Measurements from ENCODE around the gene LEKR1.
"Not testable (repeated sequence)": the region's sequence is repeated elsewhere in the genome, so short reads cannot be mapped to it uniquely, and the experiment has no call there.

Gene LEKR1

GRCh38 chr3:156808025-156808424 is 18.1 kb upstream of the LEKR1 start:
- DNase-seq, result no peak

GRCh38 chr3:156811089-156811862 is 14.9 kb upstream of the LEKR1 start:
- DNase-seq, result peak; percentile 54

DNA sequence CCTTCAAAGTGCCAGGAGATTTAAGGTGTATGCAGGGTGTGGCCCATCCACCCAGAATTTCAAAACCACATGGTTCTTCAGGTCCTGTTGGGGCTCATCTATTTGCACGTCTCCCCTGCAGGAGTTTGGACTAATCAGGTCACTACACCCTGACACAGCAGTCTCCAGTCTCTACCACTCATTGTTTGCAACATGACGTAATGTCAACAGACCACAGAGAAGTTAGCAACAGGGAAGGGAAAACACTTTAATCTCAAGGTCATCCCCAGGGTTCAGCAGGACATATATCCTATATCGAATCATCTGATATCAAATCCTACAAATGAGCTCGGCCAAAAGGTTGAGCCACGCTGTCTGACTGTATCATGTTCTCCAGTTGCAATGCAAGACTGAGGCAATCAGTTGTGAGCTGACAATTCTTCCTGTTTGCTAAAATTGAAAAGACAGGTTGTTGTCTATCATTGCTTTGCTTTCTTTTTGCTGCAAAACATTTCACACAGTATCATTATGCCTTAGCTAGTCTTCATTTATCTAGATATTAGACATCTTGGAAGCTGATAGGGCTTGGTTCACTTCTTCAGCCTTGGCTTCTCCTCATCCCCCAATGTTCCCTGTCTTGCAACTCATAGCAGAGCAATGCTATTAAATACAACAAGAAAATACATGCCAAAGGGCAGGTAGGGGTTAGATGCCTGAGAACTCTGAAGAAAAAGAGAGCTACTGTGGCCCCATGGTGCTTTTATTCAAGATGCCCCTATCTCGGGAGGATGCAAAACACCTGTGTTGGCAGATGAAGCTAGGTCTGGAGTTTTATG is 13.4 kb upstream of the LEKR1 start:
- peak; percentile 28 for DNase-seq

- DNase-seq, result no peak
These were observed 11.9 kb upstream of the LEKR1 start for GRCh38 chr3:156814295-156814694.

DNA sequence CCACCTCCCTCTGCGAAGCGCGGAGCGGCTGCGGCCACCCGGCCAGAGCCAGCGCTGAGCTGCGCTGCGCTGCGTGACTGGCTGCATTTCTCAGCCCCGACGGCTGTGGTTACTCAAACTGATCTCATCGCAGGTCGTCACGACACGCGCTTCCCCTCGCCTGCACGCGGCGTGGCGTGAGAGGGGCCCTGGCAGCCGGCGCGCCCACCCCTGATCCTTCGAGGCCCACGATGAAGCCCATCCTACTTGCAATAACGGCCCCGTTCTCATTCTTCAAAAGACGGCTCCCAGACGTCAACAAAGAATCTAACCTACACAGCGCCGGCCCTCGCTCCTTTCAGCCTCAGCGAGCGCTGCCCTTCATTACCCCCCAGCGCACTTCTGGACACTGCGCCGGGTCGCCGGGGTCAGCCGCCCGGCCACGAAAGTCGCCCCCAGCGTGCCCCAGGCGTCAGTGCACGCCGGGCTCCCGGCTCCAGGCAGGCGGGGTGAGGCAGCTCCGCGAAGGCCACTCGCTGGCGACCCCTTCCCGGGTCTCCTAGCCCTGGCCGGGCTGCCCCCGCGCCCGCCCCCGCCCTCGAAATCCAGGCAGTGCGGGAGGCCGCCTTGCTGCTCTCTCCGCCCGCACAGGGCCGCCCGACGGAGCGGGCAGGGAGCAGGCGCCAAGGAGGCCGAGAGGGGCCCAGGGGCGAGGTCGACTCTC is 9.9 kb upstream of the LEKR1 start:
- no peak for DNase-seq

DNA sequence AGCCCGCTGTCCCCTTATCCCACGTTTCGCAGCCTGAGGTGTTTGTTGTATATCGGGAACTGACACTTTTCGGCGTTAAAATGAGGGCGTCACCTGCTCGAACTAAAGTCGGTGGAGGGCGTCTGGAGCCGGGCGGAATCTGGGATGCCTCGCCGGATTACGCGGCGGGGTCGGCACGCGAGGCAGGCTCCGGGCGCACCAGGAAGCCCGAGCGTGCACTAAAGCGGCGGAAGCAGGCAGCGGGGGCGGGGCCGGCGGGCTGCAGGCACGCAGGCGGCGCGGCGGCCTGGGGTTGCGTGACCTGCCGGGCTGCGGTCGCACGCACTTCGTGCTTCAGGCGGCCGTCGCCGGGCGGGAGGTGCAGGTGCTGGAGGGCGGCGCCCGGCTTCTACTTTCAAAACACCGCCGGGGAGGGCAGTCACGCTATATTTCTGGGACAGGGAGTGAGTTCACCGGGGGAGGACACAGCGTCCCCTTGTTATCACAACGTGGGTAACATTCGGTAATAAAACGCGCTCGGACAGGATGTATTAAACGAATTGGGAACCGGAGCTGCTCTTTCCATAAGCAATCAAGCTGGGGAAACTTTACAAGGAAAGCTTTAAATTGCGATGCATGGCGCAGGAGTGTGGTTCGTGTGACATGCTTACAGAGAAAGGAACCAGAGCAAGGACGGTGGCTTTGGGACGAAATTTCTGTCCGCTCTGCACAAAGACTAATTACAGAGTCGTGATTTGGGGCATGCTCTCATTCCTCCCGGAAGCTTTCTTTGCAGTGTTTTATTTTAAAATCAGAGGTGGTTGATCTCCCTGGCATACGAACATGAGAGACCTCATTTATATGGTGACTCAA is 9.1 kb upstream of the LEKR1 start:
- DNase-seq, result peak; percentile 80

- no peak for DNase-seq
These were observed 8.4 kb upstream of the LEKR1 start for GRCh38 chr3:156817646-156818272.

- no peak for DNase-seq
These were observed 7.9 kb upstream of the LEKR1 start for GRCh38 chr3:156818273-156818651.

- peak; percentile 83 for DNase-seq
These were observed 7.3 kb upstream of the LEKR1 start for GRCh38 chr3:156818890-156819289.

DNA sequence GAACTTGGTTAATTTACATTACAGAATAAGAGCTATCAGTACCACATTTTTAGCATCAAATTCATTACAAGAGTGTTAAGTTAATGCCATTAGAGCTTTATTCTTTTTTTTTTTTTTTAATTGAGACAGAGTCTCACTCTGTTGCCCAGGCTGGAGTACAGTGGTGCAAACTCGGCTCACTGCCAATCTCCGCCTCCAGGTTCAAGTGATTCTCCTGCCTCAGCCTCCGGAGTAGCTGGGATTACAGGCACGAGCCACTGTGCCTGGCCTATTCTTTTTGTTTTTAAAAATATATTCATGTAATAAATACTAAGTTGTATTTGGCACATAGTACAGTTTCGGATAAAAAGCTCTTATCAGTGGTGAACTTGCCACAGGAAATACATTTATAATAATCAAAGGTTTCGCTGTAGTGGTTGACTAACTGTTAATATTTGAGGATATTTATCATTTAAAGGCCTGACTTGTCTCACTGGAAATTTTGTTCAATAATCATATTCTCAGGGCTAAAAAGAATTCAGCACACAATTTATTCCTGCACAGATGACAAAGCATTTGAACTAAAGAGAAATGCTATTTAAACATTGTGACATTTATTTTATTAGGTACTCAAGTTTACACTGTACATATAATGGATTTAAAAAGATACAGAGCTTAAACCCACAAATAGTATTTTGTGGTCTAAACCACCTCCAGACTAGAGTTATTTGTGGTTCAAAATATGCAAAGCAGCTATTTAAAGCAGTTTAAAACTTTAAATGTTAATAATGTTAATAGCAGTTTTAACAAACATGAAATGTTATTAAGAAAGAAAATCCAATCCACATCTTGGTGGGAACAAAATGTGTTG is 6.1 kb upstream of the LEKR1 start:
- DNase-seq, result no peak

DNA sequence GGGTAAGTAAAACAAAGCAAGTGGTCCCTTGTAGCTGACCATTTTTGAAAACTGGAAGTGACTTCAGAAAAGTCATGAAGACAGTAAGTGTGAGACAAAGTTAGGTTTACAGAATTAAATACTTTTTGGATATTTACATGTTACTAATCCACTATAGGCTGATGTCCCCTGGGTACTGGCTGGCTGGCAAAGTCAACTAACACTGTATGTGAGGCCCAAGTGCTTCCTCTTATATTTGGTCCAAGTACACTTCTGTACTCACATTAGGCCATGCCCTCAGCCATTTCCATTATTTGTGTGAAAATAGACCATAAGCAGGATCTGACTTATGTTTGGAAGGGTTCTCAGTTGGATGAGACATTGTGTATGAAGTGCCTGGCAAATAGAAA is 5.5 kb upstream of the LEKR1 start:
- no peak for DNase-seq

DNA sequence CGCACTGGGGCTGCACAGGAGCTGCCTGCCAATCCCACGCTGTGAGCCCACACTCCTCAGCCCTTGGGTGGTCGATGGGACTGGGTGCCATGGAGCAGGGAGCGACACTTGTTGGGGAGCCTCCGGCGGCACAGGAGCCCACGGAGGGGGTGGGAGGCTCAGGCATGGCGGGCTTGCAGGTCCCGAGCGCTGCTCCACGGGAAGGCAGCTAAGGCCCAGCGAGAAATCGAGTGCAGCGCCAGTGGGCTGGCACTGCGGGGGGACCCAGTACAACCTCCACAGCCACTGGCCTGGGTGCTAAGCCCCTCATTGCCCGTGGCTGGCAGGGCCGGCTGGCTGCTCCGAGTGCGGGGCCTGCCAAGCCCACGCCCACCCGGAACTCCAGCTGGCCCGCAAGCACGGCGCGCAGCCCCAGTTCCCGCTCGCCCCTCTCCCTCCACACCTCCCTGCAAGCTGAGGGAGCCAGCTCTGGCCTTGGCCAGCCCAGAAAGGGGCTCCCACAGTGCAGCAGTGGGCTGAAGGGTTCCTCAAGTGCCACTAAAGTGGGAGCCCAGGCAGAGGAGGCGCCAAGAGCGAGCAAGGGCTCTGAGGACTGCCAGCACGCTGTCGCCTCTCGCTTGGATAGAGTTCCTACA is 3.4 kb upstream of the LEKR1 start:
- DNase-seq, result not testable (repeated sequence)

DNA sequence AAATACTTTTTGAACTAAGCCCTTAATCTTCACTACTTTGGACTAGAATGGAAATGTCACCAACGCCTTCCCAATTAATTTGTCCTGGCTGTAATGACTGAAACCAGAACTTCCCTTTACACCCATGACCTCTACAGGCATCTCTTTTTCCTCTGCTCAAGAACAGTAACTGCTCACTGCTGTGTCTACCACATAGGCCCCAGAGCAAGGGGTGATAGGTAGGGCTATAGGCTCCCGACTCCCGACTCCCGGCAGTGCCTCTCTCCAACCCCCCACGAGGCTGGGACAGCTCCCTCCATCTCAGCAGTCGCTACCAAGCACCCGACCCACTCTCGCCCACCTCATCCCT is 384 bp upstream of the LEKR1 start:
- DNase-seq, result no peak

- DNase-seq, result no peak
These were observed 1.0 kb downstream of the LEKR1 start for GRCh38 chr3:156826896-156827882.

- no peak for DNase-seq
These were observed 4.9 kb downstream of the LEKR1 start for GRCh38 chr3:156831006-156831405.

DNA sequence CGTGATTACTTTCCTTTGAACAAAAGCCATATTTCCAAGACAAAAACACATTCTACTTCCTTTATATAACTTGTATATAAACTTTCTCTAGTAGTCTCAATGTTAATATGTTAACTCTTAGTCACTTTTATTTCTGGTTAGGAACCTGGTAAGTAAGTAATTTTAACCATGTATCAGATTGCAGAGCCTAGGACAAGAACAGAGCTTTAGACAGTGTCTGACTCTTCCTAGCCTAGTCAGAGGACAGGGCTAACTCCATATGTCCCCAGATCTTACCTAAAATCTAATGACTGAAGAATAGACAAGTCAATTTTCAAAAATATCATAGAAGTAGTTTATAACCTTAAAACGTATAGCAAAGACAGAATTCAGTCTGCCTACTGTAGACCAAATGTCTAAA is 8.3 kb downstream of the LEKR1 start:
- no peak for DNase-seq

DNA sequence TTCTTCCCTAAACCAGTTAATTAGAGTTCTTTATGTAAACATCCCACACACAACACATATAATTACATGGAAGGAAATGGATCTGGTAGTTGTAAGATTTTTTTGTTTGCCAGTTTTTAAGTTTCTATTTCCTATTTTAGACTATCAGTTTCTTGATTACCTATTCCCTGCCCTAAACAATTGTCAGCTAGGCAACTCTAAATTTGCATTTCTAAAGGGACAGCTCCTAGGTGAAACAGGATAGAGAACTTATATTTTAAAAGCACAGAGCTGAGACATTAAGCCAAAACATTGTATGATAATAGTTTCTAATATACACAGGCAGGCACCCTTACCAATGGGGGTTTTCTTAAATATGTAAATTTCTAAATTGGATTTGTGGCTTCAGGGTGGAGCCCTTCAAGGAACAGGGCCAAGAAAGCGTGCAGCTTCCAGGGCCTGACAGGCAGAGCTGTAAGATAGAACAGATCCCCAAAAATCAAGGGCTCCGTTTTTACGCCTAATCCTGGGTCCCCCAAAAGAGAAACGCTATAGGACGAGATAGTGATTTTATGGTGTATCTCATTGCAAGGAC is 8.9 kb downstream of the LEKR1 start:
- DNase-seq, result no peak

GRCh38 chr3:156836701-156837100 is 10.5 kb downstream of the LEKR1 start:
- DNase-seq, result no peak

DNA sequence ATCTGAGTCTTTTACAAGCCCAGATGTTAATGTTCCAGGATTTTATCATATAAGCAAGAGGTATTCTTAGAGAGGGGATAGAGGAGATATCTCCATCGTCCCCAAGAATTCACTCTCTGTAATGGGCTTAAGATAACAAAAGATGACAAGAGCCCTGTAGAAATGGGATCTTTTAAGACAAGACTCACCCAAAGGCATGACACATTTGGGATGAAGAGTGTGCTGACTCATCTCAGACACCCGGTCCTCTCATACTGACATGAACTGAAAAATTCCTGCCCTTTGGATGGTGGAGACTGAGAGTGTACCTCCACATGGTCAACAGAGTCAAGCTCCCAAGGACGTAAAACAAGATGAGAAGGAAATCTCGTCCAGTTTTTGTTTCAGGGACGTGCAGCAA is 11.0 kb downstream of the LEKR1 start:
- peak; percentile 72 for DNase-seq

Measured in HCEC 1CT (cell line).